ENCODE results near the gene ZMYND11. TPM values are rescaled to one million over a fixed set of nuclear protein-coding genes. Genes with fewer than 3 reads are reported as not detected.

The ZMYND11 gene
- total and polyA plus RNA-seq, 9 of the 15 experiments (the other 6 are each of a cell fraction or from before 2014, with no cell fraction given) = 2.7 to 13.8 (median 8.8) TPM

- Histone ChIP-seq H3K79me2 (ENCODE audit: control insufficient read depth, insufficient read depth, low read length) (peaks cover 35% of the 10 kb centered on the region), H3K4me2 (ENCODE audit: insufficient read depth, low read length) (peak overlapping the region; percentile 98), H3K9ac (ENCODE audit: insufficient read depth in 1 of 2, low read depth in 2 of 2, low read length in 2 of 2) (peak overlapping the region; percentile 81 to 94), H3K4me1 (replicated peaks in 1 of 2; ENCODE audit: control insufficient read depth in 2 of 2, insufficient read depth in 2 of 2, low read length in 2 of 2) (peaks cover 6 to 18% of the 10 kb centered on the region in 2 experiments; a peak in 4 of 5 replicates), H3K36me3 (ENCODE audit: control insufficient read depth, insufficient read depth, low read length) (no peaks in the 10 kb centered on the region), H3K9me1 (ENCODE audit: control insufficient read depth, insufficient read depth, low read length) (no peaks in the 10 kb centered on the region), H2AFZ (ENCODE audit: low read depth, low read length) (peak overlapping the region; percentile 78), H3K27me3 (ENCODE audit: control insufficient read depth in 2 of 2, insufficient read depth in 2 of 2, low read length in 2 of 2) (peaks cover 14 to 20% of the 10 kb centered on the region in 2 experiments), H3K4me3 (peak overlapping the region; percentile 64), H3K27ac (ENCODE audit: extremely low read depth, low read depth, low read length) (peak overlapping the region; percentile 71; the same call in 2 of the 3 replicates), H4K20me1 (replicated peaks; ENCODE audit: control insufficient read depth, insufficient read depth, low read length) (peaks cover 6% of the 10 kb centered on the region), H3K9me3 (replicated peaks; ENCODE audit: control insufficient read depth, insufficient read depth, low read depth, low read length) (no peaks in the 10 kb centered on the region)
- intact Hi-C loops (cut with micrococcal nuclease) = no loop called here
- no TSS peak for BruUV-seq (replicated peaks)
- ATAC-seq = peak; percentile 71
- FAIRE-seq = no peak
- 1% methylated on average over 47 of the region's 112 CpGs for WGBS (ENCODE audit: insufficient coverage, low coverage, missing lambda C conversion rate)
- ChIA-PET CTCF (ENCODE audit: low intra/inter-chr PET ratio) (no interaction called here), POLR2A (interaction anchor here (0.6 to 1.0 kb wide), 3 partner anchors 18 to 54 kb away, joined by 3 read pairs; no protein-coding TSS in a partner anchor)
- in situ Hi-C loops (cut with MboI) = no loop called here
- DNase-seq (ENCODE audit: extremely low read depth in 1 of 4, low spot score in 3 of 4) = peak; percentile 43 to 61 (median 52)
- TF ChIP-seq SMARCE1 (IDR thresholded peaks at IDR 0.05) (no peak), PHTF2 (CRISPR knock-in tag; IDR thresholded peaks at IDR 0.05) (no peak), ZNF57 (CRISPR knock-in tag; IDR thresholded peaks at IDR 0.05) (no peak), TBL1XR1 (IDR thresholded peaks at IDR 0.05; ENCODE audit: low read length in 2 of 2) (no peak), RAD51 (IDR thresholded peaks at IDR 0.05; ENCODE audit: borderline replicate concordance, low read depth) (no peak), ZMIZ1 (IDR thresholded peaks at IDR 0.05; ENCODE audit: low read depth in 2 of 2, low read length in 2 of 2) (no peak), ZBTB17 (CRISPR knock-in tag; IDR thresholded peaks at IDR 0.05) (peak; percentile 39; the same call in 1 of the 2 replicates), ESRRA (IDR thresholded peaks at IDR 0.05; ENCODE audit: borderline replicate concordance, low read depth) (no peak), HDAC1 (IDR thresholded peaks at IDR 0.05) (no peak), PRPF4 (IDR thresholded peaks at IDR 0.05; ENCODE audit: insufficient read depth, low read depth, low read length, poor library complexity, severe bottlenecking) (no peak), NFIX (CRISPR knock-in tag; IDR thresholded peaks at IDR 0.05; ENCODE audit: low read depth) (no peak), ZSCAN29 (IDR thresholded peaks at IDR 0.05) (no peak), MAFF (IDR thresholded peaks at IDR 0.05; ENCODE audit: low read length) (no peak), FIP1L1 (IDR thresholded peaks at IDR 0.05; ENCODE audit: low read depth, low read length, poor library complexity, severe bottlenecking) (peak; percentile 49), ZNF76 (CRISPR knock-in tag; IDR thresholded peaks at IDR 0.05; ENCODE audit: borderline replicate concordance) (no peak), ZC3H4 (CRISPR knock-in tag; IDR thresholded peaks at IDR 0.05; ENCODE audit: borderline replicate concordance) (no peak), NFXL1 (CRISPR knock-in tag; IDR thresholded peaks at IDR 0.05) (no peak), SREBF2 (CRISPR knock-in tag; IDR thresholded peaks at IDR 0.05) (no peak), ZC3H11A (IDR thresholded peaks at IDR 0.05; ENCODE audit: low read depth, low read length) (no peak)
- TF ChIP-seq, protein P1, sequence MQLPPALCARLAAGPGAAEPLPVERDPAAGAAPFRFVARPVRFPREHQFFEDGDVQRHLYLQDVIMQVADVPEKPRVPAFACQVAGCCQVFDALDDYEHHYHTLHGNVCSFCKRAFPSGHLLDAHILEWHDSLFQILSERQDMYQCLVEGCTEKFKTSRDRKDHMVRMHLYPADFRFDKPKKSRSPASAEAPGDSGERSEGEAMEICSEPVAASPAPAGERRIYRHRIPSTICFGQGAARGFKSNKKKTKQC (CRISPR knock-in tag; IDR thresholded peaks at IDR 0.05) = no peak
These were observed 578 bp downstream of the ZMYND11 start for GRCh38 chr10:135601-136464.

Data from K562 (cell line).